ENCODE results near the gene SLC2A3.
"Not testable (repeated sequence)": the region's sequence is repeated elsewhere in the genome, so short reads cannot be mapped to it uniquely, and the experiment has no call there.

Gene SLC2A3

GRCh38 chr12:7959701-7960121, 23.7 kb upstream of the SLC2A3 start:
- Histone ChIP-seq H3K9ac (ENCODE audit: low read length) (peak overlapping the region; percentile 64; the same call in 1 of the 2 replicates), H3K4me3 (ENCODE audit: low read length) (peak overlapping the region; percentile 80), H3K4me1 (ENCODE audit: low read length) (peaks cover 20% of the 10 kb centered on the region), H2AFZ (ENCODE audit: low read depth, low read length) (peak overlapping the region; percentile 90), H3K79me2 (ENCODE audit: low read length) (no peaks in the 10 kb centered on the region), H3K4me2 (ENCODE audit: low read length) (peak overlapping the region; percentile 86), H3K27ac (ENCODE audit: low read length) (0 out of 2 replicates have a peak overlapping the region, but pooled peaks have one; percentile 3), H4K20me1 (ENCODE audit: insufficient read depth, low read length) (no peaks in the 10 kb centered on the region), H3K36me3 (replicated peaks; ENCODE audit: low read depth, low read length) (no peaks in the 10 kb centered on the region), H3K27me3 (ENCODE audit: low read depth, low read length) (no peaks in the 10 kb centered on the region), H3K9me3 (ENCODE audit: insufficient read depth, low read length) (no peaks in the 10 kb centered on the region)
- no peak for TF ChIP-seq EZH2phosphoT487 (IDR thresholded peaks at IDR 0.05; ENCODE audit: low read depth)
- TF ChIP-seq, protein P1, sequence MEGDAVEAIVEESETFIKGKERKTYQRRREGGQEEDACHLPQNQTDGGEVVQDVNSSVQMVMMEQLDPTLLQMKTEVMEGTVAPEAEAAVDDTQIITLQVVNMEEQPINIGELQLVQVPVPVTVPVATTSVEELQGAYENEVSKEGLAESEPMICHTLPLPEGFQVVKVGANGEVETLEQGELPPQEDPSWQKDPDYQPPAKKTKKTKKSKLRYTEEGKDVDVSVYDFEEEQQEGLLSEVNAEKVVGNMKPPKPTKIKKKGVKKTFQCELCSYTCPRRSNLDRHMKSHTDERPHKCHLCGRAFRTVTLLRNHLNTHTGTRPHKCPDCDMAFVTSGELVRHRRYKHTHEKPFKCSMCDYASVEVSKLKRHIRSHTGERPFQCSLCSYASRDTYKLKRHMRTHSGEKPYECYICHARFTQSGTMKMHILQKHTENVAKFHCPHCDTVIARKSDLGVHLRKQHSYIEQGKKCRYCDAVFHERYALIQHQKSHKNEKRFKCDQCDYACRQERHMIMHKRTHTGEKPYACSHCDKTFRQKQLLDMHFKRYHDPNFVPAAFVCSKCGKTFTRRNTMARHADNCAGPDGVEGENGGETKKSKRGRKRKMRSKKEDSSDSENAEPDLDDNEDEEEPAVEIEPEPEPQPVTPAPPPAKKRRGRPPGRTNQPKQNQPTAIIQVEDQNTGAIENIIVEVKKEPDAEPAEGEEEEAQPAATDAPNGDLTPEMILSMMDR (IDR thresholded peaks at IDR 0.05; ENCODE audit: low read depth, low read length) = no peak

DNA sequence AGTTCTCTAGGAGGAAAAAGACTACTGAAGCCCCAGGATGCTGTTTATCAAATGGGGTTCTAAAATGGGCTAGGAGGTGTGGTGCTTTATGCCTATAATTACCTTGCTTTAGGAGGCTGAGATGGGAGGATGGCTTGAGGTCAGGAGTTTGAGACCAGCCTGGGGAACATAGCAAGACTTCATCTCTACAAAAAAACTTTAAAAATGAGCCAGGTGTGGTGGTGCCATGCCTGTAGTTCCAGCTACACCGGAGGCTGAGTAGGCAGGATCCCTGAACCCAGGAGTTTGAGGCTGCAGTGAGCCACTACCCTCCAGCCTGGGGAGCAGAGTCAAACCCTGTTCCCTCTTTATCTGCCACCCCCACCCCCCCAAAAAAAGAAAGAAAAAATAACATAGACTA, 23.3 kb upstream of the SLC2A3 start:
- TF ChIP-seq, protein P1 (IDR thresholded peaks at IDR 0.05; ENCODE audit: low read depth, low read length) = no peak
- TF ChIP-seq EZH2phosphoT487 (IDR thresholded peaks at IDR 0.05; ENCODE audit: low read depth) = no peak
- peak overlapping the region; percentile 90; the same call in 1 of the 2 replicates for H2AFZ ChIP-seq (ENCODE audit: low read depth, low read length)
- no peak overlapping the region for H3K27ac ChIP-seq (ENCODE audit: low read length)
- no peak overlapping the region for H3K4me3 ChIP-seq (ENCODE audit: low read length)
- H3K9me3 ChIP-seq (ENCODE audit: insufficient read depth, low read length) = no peaks in the 10 kb centered on the region
- no peak overlapping the region for H3K9ac ChIP-seq (ENCODE audit: low read length)
- H3K4me1 ChIP-seq (ENCODE audit: low read length) = peaks cover 20% of the 10 kb centered on the region
- no peaks in the 10 kb centered on the region for H3K36me3 ChIP-seq (replicated peaks; ENCODE audit: low read depth, low read length)
- H3K79me2 ChIP-seq (ENCODE audit: low read length) = no peaks in the 10 kb centered on the region
- H3K27me3 ChIP-seq (ENCODE audit: low read depth, low read length) = no peaks in the 10 kb centered on the region
- H4K20me1 ChIP-seq (ENCODE audit: insufficient read depth, low read length) = no peaks in the 10 kb centered on the region
- H3K4me2 ChIP-seq (ENCODE audit: low read length) = peak overlapping the region; percentile 86

GRCh38 chr12:7954877-7955276, 18.9 kb upstream of the SLC2A3 start:
- not testable (repeated sequence) for H3K36me3 ChIP-seq (replicated peaks; ENCODE audit: low read depth, low read length); H3K79me2 ChIP-seq (ENCODE audit: low read length); H4K20me1 ChIP-seq (ENCODE audit: insufficient read depth, low read length); H3K9ac ChIP-seq (ENCODE audit: low read length); H3K9me3 ChIP-seq (ENCODE audit: insufficient read depth, low read length); H3K4me3 ChIP-seq (ENCODE audit: low read length); H3K27ac ChIP-seq (ENCODE audit: low read length); H3K4me2 ChIP-seq (ENCODE audit: low read length); H3K27me3 ChIP-seq (ENCODE audit: low read depth, low read length); H2AFZ ChIP-seq (ENCODE audit: low read depth, low read length)
- H3K4me1 ChIP-seq (ENCODE audit: low read length) = peaks cover 14% of the 10 kb centered on the region

- not testable (repeated sequence) for H3K4me1 ChIP-seq (ENCODE audit: low read length); H3K27me3 ChIP-seq (ENCODE audit: low read depth, low read length); H3K4me3 ChIP-seq (ENCODE audit: low read length); H2AFZ ChIP-seq (ENCODE audit: low read depth, low read length); H3K36me3 ChIP-seq (replicated peaks; ENCODE audit: low read depth, low read length); H3K9me3 ChIP-seq (ENCODE audit: insufficient read depth, low read length); H3K4me2 ChIP-seq (ENCODE audit: low read length); H4K20me1 ChIP-seq (ENCODE audit: insufficient read depth, low read length); H3K27ac ChIP-seq (ENCODE audit: low read length); H3K79me2 ChIP-seq (ENCODE audit: low read length); H3K9ac ChIP-seq (ENCODE audit: low read length)
Measured at GRCh38 chr12:7954418-7954817, 18.4 kb upstream of the SLC2A3 start.

DNA sequence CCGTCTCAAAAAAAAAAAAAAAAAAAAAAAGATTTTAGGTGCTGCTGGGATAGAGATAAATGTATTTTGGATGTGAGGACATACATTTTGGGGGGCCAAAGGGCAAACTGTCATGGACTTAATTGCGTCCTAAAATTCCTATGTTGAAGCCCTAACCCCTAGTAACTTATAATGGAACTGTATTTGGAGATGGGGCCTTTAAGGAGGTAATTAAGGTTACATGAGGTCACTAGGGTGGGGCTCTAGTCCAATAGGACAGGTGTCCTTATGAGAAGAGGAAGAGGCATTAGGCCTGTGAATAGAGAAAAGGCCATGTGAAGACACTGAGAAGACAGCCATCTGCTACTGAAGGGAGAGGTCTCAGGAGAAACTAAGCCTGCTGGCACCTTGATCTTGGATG, 17.9 kb upstream of the SLC2A3 start:
- H3K4me3 ChIP-seq (ENCODE audit: low read length); H3K4me2 ChIP-seq (ENCODE audit: low read length); H3K79me2 ChIP-seq (ENCODE audit: low read length); H2AFZ ChIP-seq (ENCODE audit: low read depth, low read length); H3K4me1 ChIP-seq (ENCODE audit: low read length); H3K36me3 ChIP-seq (replicated peaks; ENCODE audit: low read depth, low read length); H3K9ac ChIP-seq (ENCODE audit: low read length); H3K27ac ChIP-seq (ENCODE audit: low read length); H3K9me3 ChIP-seq (ENCODE audit: insufficient read depth, low read length); H3K27me3 ChIP-seq (ENCODE audit: low read depth, low read length); H4K20me1 ChIP-seq (ENCODE audit: insufficient read depth, low read length): not testable (repeated sequence)
